ENCODE data around the gene COX8C.

The COX8C gene

GRCh38 chr14:93346926-93347721, at the start of gene COX8C:
Gene COX8C, plus strand, starts transcription at chr14:93347182. Its CDS starts 87 bp downstream, at chr14:93347269.
- no peak for DNase-seq (ENCODE audit: low spot score)

- no peak for DNase-seq (ENCODE audit: low spot score)
Observed at GRCh38 chr14:93299416-93299815, 47.6 kb upstream of the COX8C start.

- no peak for DNase-seq (ENCODE audit: low spot score)
Observed at GRCh38 chr14:93299866-93300265, 47.1 kb upstream of the COX8C start.

GRCh38 chr14:93301821-93302447, 45.0 kb upstream of the COX8C start:
- DNase-seq (ENCODE audit: low spot score): no peak

- DNase-seq (ENCODE audit: low spot score): no peak
Observed at GRCh38 chr14:93302688-93303581, 44.0 kb upstream of the COX8C start.

GRCh38 chr14:93303659-93304058, 43.3 kb upstream of the COX8C start:
- DNase-seq (ENCODE audit: low spot score): no peak

GRCh38 chr14:93304771-93305170, 42.2 kb upstream of the COX8C start:
- no peak for DNase-seq (ENCODE audit: low spot score)

GRCh38 chr14:93305725-93306418, 41.1 kb upstream of the COX8C start:
- DNase-seq (ENCODE audit: low spot score): no peak

- DNase-seq (ENCODE audit: low spot score): no peak
Observed at GRCh38 chr14:93306812-93307211, 40.2 kb upstream of the COX8C start.

GRCh38 chr14:93308686-93309345, 38.2 kb upstream of the COX8C start:
- DNase-seq (ENCODE audit: low spot score): no peak

- no peak for DNase-seq (ENCODE audit: low spot score)
Observed at GRCh38 chr14:93309427-93309966, 37.5 kb upstream of the COX8C start.

GRCh38 chr14:93311082-93311481, 35.9 kb upstream of the COX8C start:
- DNase-seq (ENCODE audit: low spot score): no peak

GRCh38 chr14:93315575-93315974, 31.4 kb upstream of the COX8C start:
- no peak for DNase-seq (ENCODE audit: low spot score)

GRCh38 chr14:93316716-93317115, 30.3 kb upstream of the COX8C start:
- DNase-seq (ENCODE audit: low spot score): no peak

- no peak for DNase-seq (ENCODE audit: low spot score)
Observed at GRCh38 chr14:93317210-93317874, 29.6 kb upstream of the COX8C start.

- DNase-seq (ENCODE audit: low spot score): no peak
Observed at GRCh38 chr14:93317875-93318807, 28.8 kb upstream of the COX8C start.

GRCh38 chr14:93318927-93319326, 28.1 kb upstream of the COX8C start:
- DNase-seq (ENCODE audit: low spot score): no peak

GRCh38 chr14:93319494-93319893, 27.5 kb upstream of the COX8C start:
- no peak for DNase-seq (ENCODE audit: low spot score)

- no peak for DNase-seq (ENCODE audit: low spot score)
Observed at GRCh38 chr14:93319958-93320357, 27.0 kb upstream of the COX8C start.

Data from ecto neural progenitor cell (in vitro differentiated cells).